RWPE2 (cell line): Measurements from ENCODE around the gene CCDC73.

Experiments
- ATAC-seq: fragments of 200-7000 bp; cut with Tn5 transposase; 3 replicates; pipeline ENCODE4 v1.9.1; 2021; ENCODE audit warnings: low read depth
- DNase-seq: peaks from one replicate; pipeline ENCODE4 v3.0.0-alpha.2; 2020; ENCODE audit warnings: low spot score
- H3K27ac ChIP-seq: fragments of 450-650 bp; 2 replicates; pipeline ENCODE4 v1.5.1; 2017; ENCODE audit warnings: mild to moderate bottlenecking; ENCODE audit not compliant: poor library complexity, severe bottlenecking
- H3K27me3 ChIP-seq: fragments of 250-450 bp; sonication (Bioruptor Pico); 2 replicates; pipeline ENCODE4 v1.5.1; 2021; ENCODE audit warnings: mild to moderate bottlenecking, moderate library complexity; ENCODE audit not compliant: insufficient read depth, poor library complexity, severe bottlenecking
- H3K36me3 ChIP-seq: fragments of 250-450 bp; sonication (Bioruptor Pico); 2 replicates; pipeline ENCODE4 v1.5.1; 2020; ENCODE audit warnings: low read depth, mild to moderate bottlenecking, moderate library complexity
- H3K4me1 ChIP-seq: fragments of 250-450 bp; sonication (Bioruptor Pico); 2 replicates; pipeline ENCODE4 v1.5.1; 2021; ENCODE audit warnings: mild to moderate bottlenecking, moderate library complexity; ENCODE audit not compliant: insufficient read depth, poor library complexity, severe bottlenecking
- H3K4me3 ChIP-seq: fragments of 250-450 bp; sonication (Bioruptor Pico); 2 replicates; pipeline ENCODE4 v1.5.1; 2021; ENCODE audit warnings: mild to moderate bottlenecking, moderate library complexity; ENCODE audit not compliant: severe bottlenecking
- H3K9me3 ChIP-seq: fragments of 250-450 bp; sonication (Bioruptor Pico); 2 replicates; pipeline ENCODE4 v1.5.1; 2021; ENCODE audit warnings: mild to moderate bottlenecking, moderate library complexity; ENCODE audit not compliant: severe bottlenecking
- CTCF ChIP-seq: fragments of 450-650 bp; IDR thresholded peaks from one replicate; pipeline ENCODE4 v1.5.1; 2017; ENCODE audit warnings: mild to moderate bottlenecking, moderate library complexity; ENCODE audit not compliant: poor library complexity, severe bottlenecking

CCDC73 gene

DNA sequence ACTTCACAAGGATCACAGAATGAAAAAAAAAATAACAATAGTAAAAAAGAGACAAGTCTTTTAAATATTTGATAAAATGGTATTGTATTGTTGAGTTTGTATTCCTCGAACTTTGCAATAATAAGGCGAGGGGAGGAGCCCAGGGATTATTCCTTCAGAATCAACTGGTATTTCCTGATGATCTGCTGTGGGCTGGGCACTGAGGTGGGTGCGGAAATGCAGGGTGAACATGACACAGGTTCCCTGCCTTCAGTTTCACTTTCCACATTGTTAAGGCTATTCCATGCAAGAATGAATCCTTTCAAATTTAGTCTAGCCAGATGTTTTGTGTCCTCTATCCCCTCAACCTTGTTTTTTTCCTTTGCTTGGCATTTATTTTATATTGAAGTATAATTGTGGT is 212.9 kb downstream of the CCDC73 start:
- Histone ChIP-seq H3K27ac (peak overlapping the region; percentile 49), H3K4me1 (peaks cover 4% of the 10 kb centered on the region), H3K27me3 (no peaks in the 10 kb centered on the region), H3K9me3 (no peaks in the 10 kb centered on the region), H3K36me3 (peaks cover 10% of the 10 kb centered on the region), H3K4me3 (no peak overlapping the region)
- TF ChIP-seq CTCF, result no peak
- DNase-seq (no peak), ATAC-seq (no peak)

DNA sequence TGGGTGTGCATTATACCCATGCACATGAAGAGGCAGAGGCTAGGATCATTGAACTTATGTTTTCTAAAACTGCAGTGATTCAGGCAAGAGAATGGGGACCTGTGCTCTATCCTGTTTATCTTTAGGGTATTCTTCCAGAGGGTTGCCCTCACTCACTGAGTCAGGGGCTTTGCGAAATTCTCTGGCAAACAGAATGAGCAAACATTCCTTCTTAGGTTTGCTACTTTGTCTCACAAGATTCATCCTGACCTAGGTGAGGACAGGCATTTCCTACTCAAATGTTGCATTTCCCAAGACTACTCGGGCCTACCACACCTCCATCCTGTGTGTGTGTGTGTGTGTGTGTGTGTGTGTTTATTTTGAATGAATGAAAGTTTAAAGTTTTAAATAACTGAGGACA is 213.5 kb downstream of the CCDC73 start:
- ATAC-seq, result peak; percentile 63
- Histone ChIP-seq H3K36me3 (peaks cover 4% of the 10 kb centered on the region; the same call in 1 of the 2 replicates), H3K9me3 (no peaks in the 10 kb centered on the region), H3K27ac (peak overlapping the region; percentile 49), H3K4me3 (no peak overlapping the region), H3K27me3 (no peaks in the 10 kb centered on the region), H3K4me1 (peaks cover under 1% of the 10 kb centered on the region)
- no peak for TF ChIP-seq CTCF
- no peak for DNase-seq

GRCh38 chr11:32576456-32576855 is 218.0 kb downstream of the CCDC73 start:
- no peaks in the 10 kb centered on the region for H3K36me3 ChIP-seq
- H3K9me3 ChIP-seq, result no peaks in the 10 kb centered on the region
- no peak overlapping the region for H3K27ac ChIP-seq
- no peak overlapping the region for H3K4me3 ChIP-seq
- H3K27me3 ChIP-seq, result no peaks in the 10 kb centered on the region
- ATAC-seq (no peak), DNase-seq (no peak)
- H3K4me1 ChIP-seq, result no peaks in the 10 kb centered on the region
- no peak for TF ChIP-seq CTCF

- ATAC-seq, result no peak
- no peak for TF ChIP-seq CTCF
- Histone ChIP-seq H3K9me3 (no peaks in the 10 kb centered on the region), H3K27ac (no peak overlapping the region), H3K36me3 (no peaks in the 10 kb centered on the region), H3K4me1 (no peaks in the 10 kb centered on the region), H3K27me3 (no peaks in the 10 kb centered on the region), H3K4me3 (no peak overlapping the region)
- DNase-seq, result no peak
Observed at GRCh38 chr11:32575070-32575469, 219.4 kb downstream of the CCDC73 start.

DNA sequence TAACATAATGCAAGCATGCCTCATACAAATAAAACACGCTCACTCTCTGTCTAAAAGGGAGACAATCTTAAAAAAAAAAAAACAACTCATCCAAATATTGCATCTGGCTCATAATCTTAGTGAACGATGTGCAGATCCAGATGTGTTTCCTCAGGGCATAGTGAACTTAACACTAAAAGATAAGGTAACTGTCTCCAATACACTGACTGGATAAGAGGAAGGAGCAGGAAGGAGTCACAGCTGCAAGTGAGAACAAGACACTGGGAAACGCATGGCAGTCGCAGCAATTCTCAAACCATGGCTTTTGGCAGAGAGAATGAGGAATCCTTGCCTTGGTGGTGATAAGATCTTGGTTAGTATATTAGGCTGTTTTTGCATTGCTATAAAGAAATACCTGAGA is 220.0 kb downstream of the CCDC73 start:
- Histone ChIP-seq H3K27me3 (no peaks in the 10 kb centered on the region), H3K4me1 (no peaks in the 10 kb centered on the region), H3K36me3 (no peaks in the 10 kb centered on the region), H3K27ac (no peak overlapping the region), H3K4me3 (no peak overlapping the region), H3K9me3 (no peaks in the 10 kb centered on the region)
- DNase-seq (no peak), ATAC-seq (no peak)
- no peak for TF ChIP-seq CTCF
